ENCODE measurements around the gene TRANK1.

DNA sequence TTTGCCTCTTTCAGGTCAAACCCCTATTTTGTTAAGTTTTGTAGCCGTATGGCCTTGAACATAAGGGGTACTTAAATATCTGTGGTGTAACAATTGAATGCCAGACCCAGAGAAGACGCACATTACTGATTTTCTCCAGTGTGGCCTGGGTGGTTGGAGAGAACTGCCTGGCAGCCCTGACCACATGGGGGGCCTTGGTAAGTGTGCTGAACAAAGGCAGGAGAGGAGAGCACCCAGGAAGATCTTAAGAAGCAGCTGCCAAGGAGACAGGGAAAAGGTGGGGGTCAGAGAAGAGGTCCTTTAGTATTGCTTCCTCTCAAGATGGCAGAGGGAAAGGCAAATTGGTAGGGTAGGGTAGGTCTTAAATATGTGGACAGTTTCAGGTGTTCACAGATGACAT is 35.7 kb downstream of the TRANK1 start:
- TF ChIP-seq MXI1 (IDR thresholded peaks at IDR 0.05; ENCODE audit: borderline replicate concordance, low read depth, low read length) (no peak), CHD1 (IDR thresholded peaks at IDR 0.05; ENCODE audit: low read depth, low read length) (no peak)

Data from IMR-90 (cell line).